GM18858 (cell line): ENCODE data around the gene SH3GLB1.
A peak's percentile ranks its signal among the peaks of the same experiment; 100 is the strongest.

Experiments
- ATAC-seq: cut with Tn5 transposase; IDR thresholded peaks from one replicate; pipeline ENCODE4 v1.9.1; 2021; ENCODE audit not compliant: unreplicated experiment

Gene SH3GLB1

DNA sequence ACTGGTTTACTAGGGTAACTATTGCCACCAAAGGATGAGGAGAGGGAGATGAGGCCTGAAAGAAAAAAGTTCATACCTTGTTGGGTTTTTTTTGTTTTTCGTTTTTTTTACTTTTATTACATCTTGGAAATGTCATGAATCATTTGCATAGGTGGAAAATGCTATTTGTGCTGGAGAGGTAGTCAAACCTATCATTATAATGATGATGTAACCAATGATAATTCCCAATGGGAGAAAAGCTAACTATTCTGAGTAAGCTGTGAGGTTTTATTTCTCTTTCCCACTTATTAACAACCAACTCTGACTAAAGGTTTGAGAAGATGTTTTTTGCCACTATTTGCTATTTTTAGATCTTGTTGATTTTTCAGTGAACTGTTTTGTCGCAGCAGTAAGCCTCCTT lies 29.0 kb downstream of the SH3GLB1 start:
- ATAC-seq, result no peak

DNA sequence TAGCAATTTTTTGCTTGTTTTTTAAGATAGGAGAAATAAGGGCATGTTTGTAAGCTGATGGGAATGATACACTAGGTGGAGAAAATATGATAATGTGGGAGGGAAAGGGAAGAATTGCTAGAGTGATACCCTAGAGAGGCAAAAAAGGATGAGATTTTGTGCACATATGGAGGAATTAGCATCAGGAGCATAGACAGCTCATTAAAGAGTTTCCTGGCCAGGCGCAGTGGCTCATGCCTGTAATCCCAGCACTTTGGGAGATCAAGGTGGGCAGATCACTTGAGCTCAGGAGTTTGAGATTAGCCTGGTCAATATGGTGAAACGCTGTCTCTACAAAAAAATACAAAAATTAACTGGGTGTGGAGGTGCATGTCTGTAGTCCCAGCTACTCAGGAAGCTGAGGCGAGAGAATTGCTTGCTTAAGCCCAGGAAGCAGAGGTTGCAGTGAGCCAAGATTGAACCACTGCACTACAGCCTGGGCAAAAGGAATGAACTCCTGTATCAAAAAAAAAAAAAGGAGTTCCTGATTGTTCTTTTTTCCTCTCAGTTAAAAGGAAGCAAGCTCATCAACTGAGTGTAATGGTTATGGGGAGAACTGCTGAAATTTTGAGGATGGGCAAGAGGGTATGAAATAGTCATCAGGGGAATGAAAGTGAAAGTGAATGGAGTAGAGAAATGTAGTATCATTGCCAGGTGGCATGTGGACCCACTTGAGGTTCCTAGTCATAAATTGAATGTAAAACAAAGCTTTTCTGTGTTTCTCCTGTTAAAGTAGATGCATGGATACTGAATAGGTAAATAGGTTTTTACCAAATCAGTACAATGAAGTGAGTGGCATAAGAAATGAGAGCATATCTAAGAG lies 35.5 kb downstream of the SH3GLB1 start:
- ATAC-seq, result peak; percentile 84

- ATAC-seq, result no peak
These were observed 37.7 kb downstream of the SH3GLB1 start for GRCh38 chr1:86741947-86742572.

DNA sequence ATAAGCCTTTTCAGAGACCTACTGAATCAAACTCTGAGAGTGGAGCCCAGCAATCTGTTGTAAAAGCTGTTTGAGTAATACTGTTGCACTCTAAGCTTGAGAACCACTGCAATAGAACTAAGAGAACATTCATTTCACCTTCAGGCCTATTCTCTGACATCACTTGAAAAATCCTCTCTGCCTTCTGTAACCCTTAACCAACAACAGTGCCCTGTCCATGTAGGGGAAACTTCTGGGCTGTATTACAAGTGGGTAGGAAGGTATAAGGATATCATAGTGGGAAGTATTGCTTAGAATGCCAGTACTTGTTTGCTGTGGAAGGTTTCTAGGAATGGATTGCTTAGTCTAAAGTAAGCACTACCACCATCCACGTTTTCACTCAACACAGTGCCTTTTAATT lies 42.9 kb downstream of the SH3GLB1 start:
- ATAC-seq, result no peak

DNA sequence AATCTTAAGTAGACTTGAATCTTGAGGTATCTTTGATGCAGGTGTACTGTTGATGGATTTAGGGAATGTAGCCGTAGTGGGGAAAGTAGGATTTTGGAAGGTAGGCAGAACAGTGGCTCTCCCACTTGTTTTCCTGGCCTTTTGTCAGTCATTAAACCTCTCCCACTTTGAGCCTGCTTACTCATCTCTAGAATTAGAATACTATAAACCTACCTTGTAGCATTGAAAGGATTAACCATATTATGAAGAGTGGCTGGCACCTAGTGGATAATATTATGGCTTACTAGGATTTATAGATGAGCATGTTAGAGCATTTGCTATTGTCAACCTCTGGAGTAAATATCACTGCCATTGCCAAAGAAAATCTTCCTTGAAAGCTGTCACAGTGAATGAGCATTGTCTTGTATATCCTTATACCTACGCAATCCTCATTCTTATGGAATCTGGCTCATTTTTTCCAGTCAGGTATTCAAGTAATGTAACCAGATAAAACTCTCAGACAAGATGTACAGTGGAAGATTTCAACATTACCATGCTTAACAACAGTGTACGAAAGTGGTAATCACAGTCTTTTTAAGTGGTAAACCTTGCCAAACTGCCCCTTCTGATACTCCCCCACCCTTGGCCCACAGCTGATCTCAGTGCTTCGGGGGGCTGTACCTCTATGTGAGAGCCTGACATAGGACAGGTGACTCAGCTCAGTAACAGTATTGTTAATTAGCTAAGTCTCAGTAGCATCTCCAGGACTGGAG lies 44.4 kb downstream of the SH3GLB1 start:
- no peak for ATAC-seq

GRCh38 chr1:86750076-86750475 lies 45.7 kb downstream of the SH3GLB1 start:
- no peak for ATAC-seq

- ATAC-seq, result no peak
These were observed 46.2 kb downstream of the SH3GLB1 start for GRCh38 chr1:86750530-86750929.

DNA sequence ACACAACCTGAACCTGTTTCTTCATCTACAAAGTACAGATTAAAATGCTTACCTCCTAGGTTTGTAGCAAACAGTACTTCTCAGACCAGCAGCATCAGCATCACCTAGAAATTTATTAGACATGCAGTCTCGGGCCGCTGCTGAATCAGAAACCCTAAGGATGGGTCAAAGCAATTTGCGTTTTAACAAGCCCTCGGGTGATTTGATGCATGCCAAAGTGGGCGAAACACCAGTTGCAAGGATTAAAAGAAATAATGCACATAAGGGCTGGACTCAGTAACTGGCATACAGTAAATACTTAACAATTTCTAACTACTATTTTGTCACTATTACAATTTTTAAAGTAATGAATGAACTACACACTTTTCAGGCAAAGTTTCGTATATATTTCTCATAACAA lies 47.5 kb downstream of the SH3GLB1 start:
- no peak for ATAC-seq

DNA sequence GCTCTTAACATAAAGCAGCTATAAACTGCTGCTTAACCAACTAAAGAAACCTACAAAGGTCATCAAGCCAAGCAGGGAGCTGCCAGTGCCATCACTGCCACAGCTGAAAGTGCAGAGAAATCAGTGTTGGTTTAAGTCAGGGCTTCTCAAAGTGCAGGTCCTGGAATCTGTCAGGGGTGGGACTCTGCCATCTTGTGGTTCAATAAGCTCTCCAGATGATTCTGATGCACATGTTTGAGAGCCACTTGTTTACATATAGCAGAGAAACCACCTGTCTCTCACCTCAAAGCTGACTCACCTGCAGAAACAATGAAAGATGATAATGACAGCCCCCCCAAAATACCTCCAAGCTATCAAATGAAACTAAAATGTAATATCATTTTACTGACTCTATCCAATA lies 49.3 kb downstream of the SH3GLB1 start:
- ATAC-seq, result no peak

- ATAC-seq, result no peak
These were observed 50.0 kb downstream of the SH3GLB1 start for GRCh38 chr1:86754265-86754974.

DNA sequence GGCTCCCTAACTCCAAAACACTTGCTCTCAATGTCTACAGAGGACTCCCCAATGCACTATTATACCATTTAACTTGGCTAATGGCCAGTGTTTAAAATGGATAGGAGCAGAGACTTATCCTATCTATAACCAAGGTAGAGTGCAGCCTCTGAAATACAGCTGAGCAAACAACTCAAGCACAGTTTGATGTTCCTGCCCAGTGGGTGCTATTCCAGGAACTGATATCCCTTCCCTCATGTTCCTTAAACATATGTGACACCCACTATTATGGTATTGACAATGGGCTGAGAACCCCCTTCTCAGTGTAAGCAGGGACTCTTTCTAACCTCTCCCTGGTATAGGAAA lies 51.7 kb downstream of the SH3GLB1 start:
- no peak for ATAC-seq

- no peak for ATAC-seq
These were observed 53.1 kb downstream of the SH3GLB1 start for GRCh38 chr1:86757272-86757984.

DNA sequence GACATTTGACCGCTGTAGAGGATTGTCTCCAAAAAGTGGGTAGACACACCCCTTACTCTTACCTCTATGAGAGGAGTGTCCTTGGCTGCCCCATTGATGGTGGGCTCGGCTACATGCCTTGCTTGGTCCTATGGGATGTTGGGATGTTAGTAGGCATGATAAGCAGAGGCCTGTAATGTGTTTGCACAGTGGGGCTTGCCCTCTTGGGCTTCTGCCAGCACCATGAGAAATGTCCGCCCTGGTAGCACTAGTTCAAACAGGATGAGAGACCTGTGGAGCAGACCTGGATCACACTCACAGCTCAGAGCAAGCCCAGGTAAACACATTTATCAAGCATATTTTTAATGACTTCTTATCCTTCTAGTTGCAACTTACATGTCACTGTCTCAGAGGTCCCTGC lies 54.2 kb downstream of the SH3GLB1 start:
- ATAC-seq, result no peak

- no peak for ATAC-seq
These were observed 55.8 kb downstream of the SH3GLB1 start for GRCh38 chr1:86760199-86760598.

GRCh38 chr1:86762336-86762735 lies 58.0 kb downstream of the SH3GLB1 start:
- no peak for ATAC-seq

DNA sequence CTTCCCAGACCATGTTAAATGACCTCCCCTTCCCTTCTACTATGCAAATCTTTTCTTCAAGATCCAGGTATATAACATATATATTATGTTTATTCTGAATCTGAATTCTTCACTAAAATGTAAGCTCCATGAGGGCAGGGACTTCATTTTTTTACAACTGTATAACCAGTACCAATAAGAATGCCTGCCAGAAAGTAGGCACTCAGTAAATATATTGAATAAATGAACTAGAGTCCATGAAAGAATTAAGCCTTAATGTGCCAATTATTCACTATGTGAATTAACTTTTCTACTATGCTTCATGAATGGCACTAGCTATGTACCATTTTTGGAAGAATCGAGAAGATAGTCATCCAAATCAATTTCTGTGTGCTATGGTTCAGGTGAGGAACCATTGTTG lies 60.1 kb downstream of the SH3GLB1 start:
- no peak for ATAC-seq

DNA sequence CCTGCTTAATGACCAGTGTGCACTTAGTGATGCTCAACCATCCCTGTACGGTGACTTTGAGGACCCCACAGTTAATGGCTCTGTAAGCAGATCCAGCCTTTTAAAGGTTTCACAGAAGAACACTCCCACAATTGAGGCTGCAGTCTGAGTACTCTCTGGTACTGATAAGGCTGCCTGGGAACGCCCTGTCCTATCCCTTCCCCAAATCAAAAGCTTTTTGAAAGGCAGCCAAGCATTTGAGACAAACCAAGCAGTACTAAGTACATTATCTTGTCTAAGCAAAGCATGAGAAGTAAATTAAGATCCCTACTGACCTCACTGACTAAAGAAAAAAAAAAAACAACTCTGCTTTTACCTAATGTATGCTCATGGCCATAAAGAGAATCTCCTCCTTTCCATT lies 60.7 kb downstream of the SH3GLB1 start:
- ATAC-seq, result no peak

DNA sequence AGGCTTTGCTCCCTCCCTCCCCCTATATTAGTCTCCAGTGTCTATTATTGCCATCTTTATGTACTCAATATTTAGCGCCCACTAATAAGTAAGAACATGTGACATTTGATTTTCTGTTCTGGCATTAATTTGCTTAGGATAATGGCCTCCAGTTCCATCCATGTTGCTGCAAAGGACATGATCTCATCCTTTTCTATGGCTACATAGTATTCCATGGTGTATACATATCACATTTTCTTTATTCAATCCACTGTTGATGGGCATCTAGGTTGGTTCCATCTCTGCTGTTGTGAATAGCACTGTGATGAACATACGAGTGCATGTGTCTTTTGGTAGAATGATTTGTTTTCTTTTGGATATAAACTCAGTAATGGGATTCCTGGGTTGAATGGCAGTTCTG lies 61.3 kb downstream of the SH3GLB1 start:
- ATAC-seq, result no peak

GRCh38 chr1:86768554-86768953 lies 64.2 kb downstream of the SH3GLB1 start:
- no peak for ATAC-seq

DNA sequence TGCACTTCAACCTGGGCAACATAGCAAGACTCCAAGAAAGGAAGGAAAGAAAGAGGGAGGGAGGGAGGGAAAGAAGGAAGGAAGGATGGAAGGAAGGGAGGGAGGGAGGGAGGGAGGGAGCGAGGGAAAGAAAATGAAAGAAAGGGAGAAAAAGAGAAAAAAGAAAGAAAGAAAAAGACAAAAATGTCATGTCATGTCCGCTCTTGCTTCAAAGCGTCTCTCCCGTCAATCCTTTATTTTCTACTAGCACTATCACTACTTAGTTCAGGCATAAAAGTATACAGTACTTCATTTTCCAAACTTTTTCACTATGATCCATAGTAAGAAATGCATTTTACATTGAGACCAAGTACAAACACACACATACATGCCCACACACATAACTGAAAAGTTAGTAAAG lies 64.7 kb downstream of the SH3GLB1 start:
- no peak for ATAC-seq
